B cell (primary cell): ENCODE results near the gene REL. TPM values are rescaled to one million over a fixed set of nuclear protein-coding genes. Genes with fewer than 3 reads are reported as not detected.

Source experiments
- ATAC-seq: fragments of 200-7000 bp; cut with Tn5 transposase; one replicate; pipeline ENCODE4 v1.10.0; 2021; ENCODE audit warnings: low read depth, mild to moderate bottlenecking, moderate number of reproducible peaks, moderate library complexity
- CTCF ChIA-PET: fragments of 350-600 bp; sonication (Branson Sonifier 250); formaldehyde crosslinking; loops from one replicate; lab custom pipeline; 2021; ENCODE audit warnings: antibody characterized with exemption, inconsistent platforms; lab: Charles Lee
- POLR2A ChIA-PET: fragments of 350-600 bp; sonication (Branson Sonifier 250); formaldehyde crosslinking; loops from one replicate; lab custom pipeline; 2021; ENCODE audit warnings: antibody characterized with exemption; lab: Charles Lee
- DNase-seq: peaks from one replicate; pipeline ENCODE4 v3.0.0; 2013
- H2AFZ ChIP-seq: 2 replicates; pipeline ENCODE4 v1.6.1; 2012; ENCODE audit warnings: mild to moderate bottlenecking, low read depth, low read length; ENCODE audit not compliant: insufficient read depth, poor library complexity, severe bottlenecking
- H3K27ac ChIP-seq, 2 donors: 1 replicate in 1 of 2; 2 replicates in 1 of 2; pipeline ENCODE4 v1.5.1; 2012 to 2013; ENCODE audit warnings: low read length in 2 of 2, mild to moderate bottlenecking in 2 of 2, moderate library complexity in 1 of 2
- H3K27me3 ChIP-seq, 4 experiments: fragments of 200-600 bp in 1 of 4; sonication (generic) in 1 of 4; replicated peaks in 1 of 4; 1 replicate in 2 of 4; 2 replicates in 2 of 4; pipeline versions ENCODE4 v1.6.1 to v1.7.0; 2013 to 2016; ENCODE audit warnings: low read length in 3 of 4, mild to moderate bottlenecking in 2 of 4, mixed read lengths in 1 of 4, moderate library complexity in 1 of 4; ENCODE audit not compliant: insufficient read depth in 4 of 4, control insufficient read depth in 3 of 4; ENCODE audit errors: control extremely low read depth in 1 of 4
- H3K36me3 ChIP-seq, 2 experiments: replicated peaks in 1 of 2; 1 replicate in 1 of 2; 2 replicates in 1 of 2; pipeline versions ENCODE4 v1.6.1 to v1.7.1; 2013; ENCODE audit warnings: low read length in 1 of 2; ENCODE audit not compliant: insufficient read depth in 2 of 2, control insufficient read depth in 1 of 2; ENCODE audit errors: control extremely low read depth in 1 of 2, extremely low read depth in 1 of 2
- H3K4me1 ChIP-seq, 2 donors: fragments of 200-600 bp in 1 of 2; sonication (generic) in 1 of 2; 1 replicate in 1 of 2; 2 replicates in 1 of 2; pipeline versions ENCODE4 v1.5.1 to v1.6.1; 2013 to 2017; ENCODE audit warnings: low read length in 2 of 2; ENCODE audit not compliant: control insufficient read depth in 2 of 2, insufficient read depth in 2 of 2
- H3K4me2 ChIP-seq: replicated peaks from 2 replicates; pipeline ENCODE3; 2012; ENCODE audit warnings: mild to moderate bottlenecking, low read depth, low read length; ENCODE audit not compliant: poor library complexity, severe bottlenecking
- H3K4me3 ChIP-seq, 5 experiments: fragments of 200-600 bp in 1 of 5; sonication (generic) in 1 of 5; 1 replicate in 3 of 5; 2 replicates in 2 of 5; pipeline versions ENCODE4 v1.5.1 to v1.7.0; 2011 to 2016; ENCODE audit warnings: low read length in 4 of 5, mild to moderate bottlenecking in 4 of 5, low read depth in 2 of 5, control low read depth in 1 of 5, moderate library complexity in 1 of 5; ENCODE audit not compliant: insufficient read depth in 1 of 5; ENCODE audit errors: control extremely low read depth in 1 of 5, extremely low read depth in 1 of 5
- H3K79me2 ChIP-seq: fragments of 200-600 bp; sonication (generic); one replicate; pipeline ENCODE4 v1.6.0; 2016; ENCODE audit warnings: low read length; ENCODE audit not compliant: control insufficient read depth, insufficient read depth
- H3K9ac ChIP-seq: fragments of 200-600 bp; sonication (generic); 2 replicates; pipeline ENCODE4 v1.6.1; 2017; ENCODE audit warnings: mild to moderate bottlenecking, low read length, moderate library complexity
- H3K9me3 ChIP-seq, 3 donors: one replicate each; pipeline versions ENCODE4 v1.6.1 to v1.7.1; 2013; ENCODE audit warnings: low read length in 2 of 3; ENCODE audit not compliant: control insufficient read depth in 2 of 3, insufficient read depth in 1 of 3; ENCODE audit errors: control extremely low read depth in 1 of 3
- H4K20me1 ChIP-seq: 2 replicates; pipeline ENCODE4 v1.6.0; 2012; ENCODE audit warnings: mild to moderate bottlenecking, low read length; ENCODE audit not compliant: insufficient read depth, control insufficient read depth, poor library complexity, severe bottlenecking
- H3K27ac Mint-ChIP-seq: one replicate; pipeline ENCODE4 v1.8.0; 2021; ENCODE audit warnings: mixed read lengths
- H3K27me3 Mint-ChIP-seq: one replicate; pipeline ENCODE4 v1.8.0; 2021; ENCODE audit warnings: mixed read lengths
- H3K4me1 Mint-ChIP-seq: one replicate; pipeline ENCODE4 v1.8.0; 2021; ENCODE audit warnings: mixed read lengths
- H3K4me3 Mint-ChIP-seq: one replicate; pipeline ENCODE4 v1.8.0; 2021; ENCODE audit warnings: mixed read lengths
- H3K9me3 Mint-ChIP-seq: one replicate; pipeline ENCODE4 v1.8.0; 2022; ENCODE audit warnings: mixed read lengths; ENCODE audit not compliant: insufficient read depth
- EZH2 ChIP-seq: IDR thresholded peaks from 2 replicates; pipeline ENCODE4 v1.6.1; 2012; ENCODE audit warnings: borderline replicate concordance, low read depth, mild to moderate bottlenecking, moderate library complexity, low read length; ENCODE audit not compliant: insufficient read depth, poor library complexity, severe bottlenecking
- WGBS: methylation state at CpG from one replicate; pipeline ENCODE4 v1.1.5; 2013; ENCODE audit warnings: missing lambda C conversion rate; ENCODE audit not compliant: insufficient coverage; 5-methylcytosine and 5-hydroxymethylcytosine counted together
- intact Hi-C: fragments of 100-400 bp; cut with micrococcal nuclease; formaldehyde crosslinking; loops from one replicate; pipeline ENCODE4 v1.10.0; 2022
- polyA plus RNA-seq: library from polyadenylated mRNA; depleted of rRNA; stranded (reverse); fragments of >200 nt; gene quantifications from 2 replicates; pipeline ENCODE4 v1.2.3, GENCODE V29; 2012
- total RNA-seq, 2 donors: library from RNA; stranded (reverse); fragments of 120-200 nt in 1 of 2; gene quantifications; 1 replicate in 1 of 2; 2 replicates in 1 of 2; pipeline versions ENCODE4 v1.2.3 to v1.2.4, GENCODE V29; 2013 to 2022
- TF ChIP-seq, protein P1 (sequence below): fragments of 200-600 bp; IDR thresholded peaks from one replicate; pipeline ENCODE4 v1.8.0; 2022; ENCODE audit warnings: antibody characterized with exemption, mild to moderate bottlenecking

REL gene
- total and polyA plus RNA-seq, 2 donors (not counting 1 experiment from before 2014, with no cell fraction given), result 27.9 to 283 TPM

GRCh38 chr2:60959501-60959900 is 78.1 kb downstream of the REL start:
- no peaks in the 10 kb centered on the region for H3K79me2 ChIP-seq
- no peak overlapping the region for H3K4me3 ChIP-seq
- DNase-seq (no peak), ATAC-seq (no peak)
- Mint-ChIP-seq H3K27ac (no peak overlapping the region), H3K4me1 (peaks cover 16% of the 10 kb centered on the region), H3K27me3 (no peaks in the 10 kb centered on the region), H3K4me3 (no peak overlapping the region), H3K9me3 (no peaks in the 10 kb centered on the region)
- H3K9ac ChIP-seq, result no peak overlapping the region
- peaks cover 3 to 11% of the 10 kb centered on the region in 2 experiments for H3K36me3 ChIP-seq
- ChIA-PET POLR2A (interaction anchor here (0.7 kb wide), 1 partner anchor 13 kb away, joined by 5 read pairs; no protein-coding TSS in a partner anchor), CTCF (interaction anchor here (1.2 kb wide), 1 partner anchor 40 kb away, joined by 4 read pairs; no protein-coding TSS in a partner anchor)
- no peak overlapping the region for H3K27ac ChIP-seq
- H3K4me2 ChIP-seq, result no peak overlapping the region
- 94% methylated on average over 6 of the region's 7 CpGs for WGBS
- TF ChIP-seq EZH2, result no peak
- TF ChIP-seq, protein P1, sequence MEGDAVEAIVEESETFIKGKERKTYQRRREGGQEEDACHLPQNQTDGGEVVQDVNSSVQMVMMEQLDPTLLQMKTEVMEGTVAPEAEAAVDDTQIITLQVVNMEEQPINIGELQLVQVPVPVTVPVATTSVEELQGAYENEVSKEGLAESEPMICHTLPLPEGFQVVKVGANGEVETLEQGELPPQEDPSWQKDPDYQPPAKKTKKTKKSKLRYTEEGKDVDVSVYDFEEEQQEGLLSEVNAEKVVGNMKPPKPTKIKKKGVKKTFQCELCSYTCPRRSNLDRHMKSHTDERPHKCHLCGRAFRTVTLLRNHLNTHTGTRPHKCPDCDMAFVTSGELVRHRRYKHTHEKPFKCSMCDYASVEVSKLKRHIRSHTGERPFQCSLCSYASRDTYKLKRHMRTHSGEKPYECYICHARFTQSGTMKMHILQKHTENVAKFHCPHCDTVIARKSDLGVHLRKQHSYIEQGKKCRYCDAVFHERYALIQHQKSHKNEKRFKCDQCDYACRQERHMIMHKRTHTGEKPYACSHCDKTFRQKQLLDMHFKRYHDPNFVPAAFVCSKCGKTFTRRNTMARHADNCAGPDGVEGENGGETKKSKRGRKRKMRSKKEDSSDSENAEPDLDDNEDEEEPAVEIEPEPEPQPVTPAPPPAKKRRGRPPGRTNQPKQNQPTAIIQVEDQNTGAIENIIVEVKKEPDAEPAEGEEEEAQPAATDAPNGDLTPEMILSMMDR, result no peak
- no peak overlapping the region for H2AFZ ChIP-seq
- H3K4me1 ChIP-seq, result peaks cover under 1 to 5% of the 10 kb centered on the region in 2 donors
- no peaks in the 10 kb centered on the region for H3K27me3 ChIP-seq
- no peaks in the 10 kb centered on the region for H3K9me3 ChIP-seq
- H4K20me1 ChIP-seq, result no peaks in the 10 kb centered on the region
- intact Hi-C loops, result no loop called here

- no peak for ATAC-seq
- H3K27ac Mint-ChIP-seq, result no peak overlapping the region
- peaks cover 3 to 11% of the 10 kb centered on the region in 2 experiments for H3K36me3 ChIP-seq
- DNase-seq, result no peak
- H4K20me1 ChIP-seq, result no peaks in the 10 kb centered on the region
- H3K27me3 Mint-ChIP-seq, result no peaks in the 10 kb centered on the region
- TF ChIP-seq, protein P1, result no peak
- TF ChIP-seq EZH2, result no peak
- peaks cover 26% of the 10 kb centered on the region for H3K4me1 Mint-ChIP-seq
- peaks cover 12 to 16% of the 10 kb centered on the region in 2 donors for H3K4me1 ChIP-seq
- ChIA-PET POLR2A (interaction anchor here (0.7 kb wide), 1 partner anchor 589 kb away, joined by 6 read pairs; no protein-coding TSS in a partner anchor), CTCF (interaction anchor here (1.1 kb wide), 1 partner anchor 32 kb away, joined by 3 read pairs; no protein-coding TSS in a partner anchor)
- intact Hi-C loops, result loop anchor here (5.0 kb wide), 1 partner anchor 37 kb away; no protein-coding TSS in a partner anchor
- H3K9me3 ChIP-seq, result no peaks in the 10 kb centered on the region
- WGBS, result no CpG with 5 or more reads among the region's 1 CpG
- no peak overlapping the region for H3K9ac ChIP-seq
- H3K9me3 Mint-ChIP-seq, result no peaks in the 10 kb centered on the region
- H3K27me3 ChIP-seq, result no peaks in the 10 kb centered on the region
- H3K4me3 Mint-ChIP-seq, result no peak overlapping the region
- H3K27ac ChIP-seq, result no peak overlapping the region
- H2AFZ ChIP-seq, result no peak overlapping the region
- H3K4me3 ChIP-seq, result no peak overlapping the region
- no peaks in the 10 kb centered on the region for H3K79me2 ChIP-seq
- H3K4me2 ChIP-seq, result no peak overlapping the region
Measured at GRCh38 chr2:60960706-60961105, 79.3 kb downstream of the REL start.
